Measurements from ENCODE around the gene DBP.

GRCh38 chr19:48630296-48631063 lies 6.7 kb downstream of the DBP start:
- TF ChIP-seq CTCF (conservative IDR thresholded peaks at IDR 0.05 in 1 of 2, IDR thresholded peaks at IDR 0.05 in 1 of 2; ENCODE audit: low read depth in 1 of 2, low read length in 2 of 2) = peak; percentile 4 to 36
- no peak for TF ChIP-seq EZH2 (IDR thresholded peaks at IDR 0.05; ENCODE audit: low read length, missing control alignments)
